HG03095 (cell line): ENCODE results near the gene FEZ2.
"Not testable (repeated sequence)": the region's sequence is repeated elsewhere in the genome, so short reads cannot be mapped to it uniquely, and the experiment has no call there.

Source experiments
- ATAC-seq: cut with Tn5 transposase; IDR thresholded peaks from one replicate; pipeline ENCODE4 v1.9.1; 2021; ENCODE audit warnings: moderate library complexity; ENCODE audit not compliant: unreplicated experiment

The FEZ2 gene

GRCh38 chr2:36597532-36598377 lies at the start of gene FEZ2:
TSS of gene FEZ2 (minus strand) at chr2:36598168. CDS start at chr2:36598142, 26 bp downstream.
- ATAC-seq: peak; percentile 99

GRCh38 chr2:36634981-36635597 lies 37.1 kb upstream of the FEZ2 start:
- ATAC-seq: no peak

GRCh38 chr2:36633470-36634092 lies 35.6 kb upstream of the FEZ2 start:
- ATAC-seq: no peak

GRCh38 chr2:36626756-36627155 lies 28.8 kb upstream of the FEZ2 start:
- no peak for ATAC-seq

GRCh38 chr2:36626071-36626470 lies 28.1 kb upstream of the FEZ2 start:
- ATAC-seq: no peak

- no peak for ATAC-seq
Measured at GRCh38 chr2:36625304-36625703, 27.3 kb upstream of the FEZ2 start.

GRCh38 chr2:36620321-36620720 lies 22.4 kb upstream of the FEZ2 start:
- ATAC-seq: no peak

- peak; percentile 99 for ATAC-seq
Measured at GRCh38 chr2:36618381-36618780, 20.4 kb upstream of the FEZ2 start.

GRCh38 chr2:36616947-36617346 lies 19.0 kb upstream of the FEZ2 start:
- no peak for ATAC-seq

GRCh38 chr2:36615222-36615621 lies 17.3 kb upstream of the FEZ2 start:
- ATAC-seq: no peak

- no peak for ATAC-seq
Measured at GRCh38 chr2:36613801-36614200, 15.8 kb upstream of the FEZ2 start.

- ATAC-seq: no peak
Measured at GRCh38 chr2:36611316-36611990, 13.5 kb upstream of the FEZ2 start.

GRCh38 chr2:36609507-36609906 lies 11.5 kb upstream of the FEZ2 start:
- ATAC-seq: no peak

- no peak for ATAC-seq
Measured at GRCh38 chr2:36607947-36608346, 10.0 kb upstream of the FEZ2 start.

- ATAC-seq: no peak
Measured at GRCh38 chr2:36606925-36607324, 9.0 kb upstream of the FEZ2 start.

GRCh38 chr2:36605273-36605672 lies 7.3 kb upstream of the FEZ2 start:
- no peak for ATAC-seq

GRCh38 chr2:36603629-36604028 lies 5.7 kb upstream of the FEZ2 start:
- not testable (repeated sequence) for ATAC-seq

GRCh38 chr2:36597003-36597531 lies 901 bp downstream of the FEZ2 start:
- no peak for ATAC-seq

GRCh38 chr2:36596397-36596796 lies 1.6 kb downstream of the FEZ2 start:
- ATAC-seq: no peak

- ATAC-seq: no peak
Measured at GRCh38 chr2:36594849-36595248, 3.1 kb downstream of the FEZ2 start.

- no peak for ATAC-seq
Measured at GRCh38 chr2:36589230-36589630, 8.7 kb downstream of the FEZ2 start.
